ENCODE results near the gene CLK2.
A peak's percentile ranks its signal among the peaks of the same experiment; 100 is the strongest.

Gene CLK2

DNA sequence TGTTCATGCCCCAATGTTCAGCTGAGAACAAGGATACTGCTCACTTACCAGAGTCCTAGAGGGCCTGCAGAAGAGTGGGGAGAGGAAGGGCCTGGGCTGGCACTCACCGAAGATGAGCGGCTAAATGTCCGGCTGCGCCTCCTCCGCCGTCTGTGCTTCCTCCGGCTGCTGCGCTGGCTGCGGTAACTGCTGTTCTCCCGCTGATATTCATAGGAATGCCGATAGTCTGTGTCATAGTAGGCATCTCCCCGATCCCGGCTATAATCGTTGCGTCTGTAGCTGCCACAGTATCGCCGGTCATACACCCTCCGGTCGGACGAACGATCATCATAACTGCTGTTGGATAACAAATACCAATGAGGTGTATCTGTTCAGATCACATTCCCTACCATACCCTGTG, 3.9 kb downstream of the CLK2 start:
- Histone ChIP-seq H3K4me1 (ENCODE audit: control insufficient read depth in 1 of 2, insufficient read depth in 1 of 2, low read depth in 1 of 2, low read length in 1 of 2) (peaks cover 15 to 17% of the 10 kb centered on the region in 2 experiments), H3K36me3 (peaks cover 64% of the 10 kb centered on the region)
- TF ChIP-seq CTCF (IDR thresholded peaks at IDR 0.05) = no peak

DNA sequence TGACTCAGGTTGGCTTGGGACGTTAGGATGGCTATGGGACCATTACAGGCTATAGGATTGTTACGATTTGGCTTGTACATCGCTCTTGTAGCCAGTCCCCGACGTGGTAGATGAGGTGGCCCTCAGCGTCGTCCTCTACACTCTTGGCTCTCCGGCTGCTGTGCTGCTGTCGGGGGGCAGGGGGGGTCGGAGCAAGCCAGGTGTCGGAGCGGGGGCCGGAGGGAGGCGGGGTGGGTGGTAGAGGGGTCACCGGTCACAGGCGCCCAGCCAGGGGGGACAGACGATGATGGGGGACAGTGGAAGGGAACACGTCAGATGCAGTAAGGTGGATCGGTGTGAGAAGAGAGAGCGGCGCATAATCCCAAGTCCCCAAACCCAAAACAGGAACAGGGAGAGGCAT, 4.7 kb downstream of the CLK2 start:
- peaks cover 72% of the 10 kb centered on the region for H3K36me3 ChIP-seq
- H3K4me3 ChIP-seq (ENCODE audit: low read depth in 1 of 2, low read length in 1 of 2) = no peak overlapping the region
- no peaks in the 10 kb centered on the region for H3K27me3 ChIP-seq
- no peak for TF ChIP-seq CTCF (IDR thresholded peaks at IDR 0.05)
- no peaks in the 10 kb centered on the region for H3K9me3 ChIP-seq
- peaks cover 12 to 13% of the 10 kb centered on the region in 2 experiments for H3K4me1 ChIP-seq (ENCODE audit: control insufficient read depth in 1 of 2, insufficient read depth in 1 of 2, low read depth in 1 of 2, low read length in 1 of 2)
- H3K27ac ChIP-seq = no peak overlapping the region

More for the DNA sequence above, 3.9 kb downstream of the CLK2 start:
- no peak overlapping the region for H3K27ac ChIP-seq
- H3K9me3 ChIP-seq = no peaks in the 10 kb centered on the region
- no peaks in the 10 kb centered on the region for H3K27me3 ChIP-seq
- H3K4me3 ChIP-seq (ENCODE audit: low read depth in 1 of 2, low read length in 1 of 2) = no peak overlapping the region

DNA sequence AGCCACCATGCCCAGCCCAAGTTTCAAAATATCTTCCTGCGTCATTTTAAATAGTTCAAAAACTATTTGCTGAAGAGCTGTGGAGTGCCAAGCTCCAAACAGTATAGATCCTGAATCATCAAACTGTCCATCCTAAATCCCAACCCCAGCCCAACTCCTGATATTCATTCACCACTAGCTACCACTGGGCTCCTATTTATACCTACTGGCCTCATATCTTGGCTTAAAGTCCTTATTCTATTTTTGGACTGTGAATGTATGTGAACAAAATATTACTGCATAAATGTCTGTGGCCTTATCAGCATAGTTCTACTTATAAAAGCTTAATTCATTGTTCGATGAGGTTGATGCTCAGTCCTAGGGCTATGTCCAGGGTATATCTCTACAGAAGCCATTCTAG, 5.9 kb downstream of the CLK2 start:
- no peak for TF ChIP-seq CTCF (IDR thresholded peaks at IDR 0.05)
- Histone ChIP-seq H3K4me1 (ENCODE audit: control insufficient read depth in 1 of 2, insufficient read depth in 1 of 2, low read depth in 1 of 2, low read length in 1 of 2) (peaks cover 9% of the 10 kb centered on the region in 2 experiments), H3K27ac (no peak overlapping the region)

DNA sequence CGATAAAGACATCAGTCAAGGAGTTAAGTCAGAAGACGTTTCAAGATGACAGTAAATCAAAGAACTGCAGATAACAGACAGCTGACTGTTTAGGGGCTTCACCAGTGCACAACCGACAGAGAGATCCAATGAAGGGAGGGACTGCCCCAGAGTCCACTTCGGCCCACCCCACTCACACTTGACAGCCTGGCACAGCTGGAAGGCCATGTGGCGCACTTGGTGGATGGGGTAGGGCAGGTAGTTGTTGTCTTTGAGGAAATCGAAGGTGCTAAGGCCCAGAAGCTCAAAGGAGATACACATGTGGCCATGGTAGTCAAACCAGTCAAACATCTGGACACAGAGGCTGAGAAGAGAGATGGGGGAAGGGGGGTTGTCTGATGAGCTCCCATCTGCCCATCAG, 6.8 kb downstream of the CLK2 start:
- H3K36me3 ChIP-seq = peaks cover 82% of the 10 kb centered on the region
- TF ChIP-seq CTCF (IDR thresholded peaks at IDR 0.05) = no peak

More for the DNA sequence above, 5.9 kb downstream of the CLK2 start:
- Histone ChIP-seq H3K36me3 (peaks cover 82% of the 10 kb centered on the region), H3K27me3 (no peaks in the 10 kb centered on the region), H3K9me3 (no peaks in the 10 kb centered on the region), H3K4me3 (ENCODE audit: low read depth in 1 of 2, low read length in 1 of 2) (no peak overlapping the region)

GRCh38 chr1:155263067-155263466, 10.2 kb downstream of the CLK2 start:
- H3K36me3 ChIP-seq = peaks cover 57% of the 10 kb centered on the region

More for the DNA sequence above, 6.8 kb downstream of the CLK2 start:
- H3K27ac ChIP-seq = no peak overlapping the region
- no peaks in the 10 kb centered on the region for H3K9me3 ChIP-seq
- no peak overlapping the region for H3K4me3 ChIP-seq (ENCODE audit: low read depth in 1 of 2, low read length in 1 of 2)
- no peaks in the 10 kb centered on the region for H3K27me3 ChIP-seq
- peaks cover 14% of the 10 kb centered on the region in 2 experiments for H3K4me1 ChIP-seq (ENCODE audit: control insufficient read depth in 1 of 2, insufficient read depth in 1 of 2, low read depth in 1 of 2, low read length in 1 of 2)

More at GRCh38 chr1:155263067-155263466, 10.2 kb downstream of the CLK2 start:
- Histone ChIP-seq H3K4me1 (ENCODE audit: control insufficient read depth in 1 of 2, insufficient read depth in 1 of 2, low read depth in 1 of 2, low read length in 1 of 2) (peaks cover 18 to 20% of the 10 kb centered on the region in 2 experiments), H3K9me3 (no peaks in the 10 kb centered on the region), H3K27me3 (no peaks in the 10 kb centered on the region), H3K27ac (peak overlapping the region; percentile 61), H3K4me3 (ENCODE audit: low read depth in 1 of 2, low read length in 1 of 2) (no peak overlapping the region)
- TF ChIP-seq CTCF (IDR thresholded peaks at IDR 0.05) = no peak

Data from neutrophil (primary cell).